HFFc6 (cell line): ENCODE results near the gene SCARF1. TPM values are rescaled to one million over a fixed set of nuclear protein-coding genes. Genes with fewer than 3 reads are reported as not detected.
A peak's percentile ranks its signal among the peaks of the same experiment; 100 is the strongest.
"Not testable (repeated sequence)": the region's sequence is repeated elsewhere in the genome, so short reads cannot be mapped to it uniquely, and the experiment has no call there.

ENCODE experiments used
- DNase-seq: peaks from one replicate; pipeline ENCODE4 v3.0.0-alpha.2; 2018
- H3K27ac Mint-ChIP-seq: 2 replicates; pipeline ENCODE4 v1.8.0; 2020; ENCODE audit warnings: mild to moderate bottlenecking, mixed read lengths
- H3K27me3 Mint-ChIP-seq: 2 replicates; pipeline ENCODE4 v1.8.0; 2021; ENCODE audit warnings: mild to moderate bottlenecking, moderate library complexity, mixed read lengths; ENCODE audit not compliant: insufficient read depth
- H3K36me3 Mint-ChIP-seq: 2 replicates; pipeline ENCODE4 v1.8.0; 2021; ENCODE audit warnings: low read depth, mixed read lengths
- H3K4me1 Mint-ChIP-seq: 2 replicates; pipeline ENCODE4 v1.8.0; 2020; ENCODE audit warnings: low read depth, mixed read lengths
- H3K4me3 Mint-ChIP-seq: 2 replicates; pipeline ENCODE4 v1.8.0; 2020; ENCODE audit warnings: mild to moderate bottlenecking, moderate library complexity, mixed read lengths
- H3K9me3 Mint-ChIP-seq: 2 replicates; pipeline ENCODE4 v1.8.0; 2020; ENCODE audit warnings: mild to moderate bottlenecking, mixed read lengths
- CTCF ChIP-seq: fragments of 200-600 bp; sonication (generic); IDR thresholded peaks from 2 replicates; pipeline ENCODE4 v1.5.0; 2021; ENCODE audit warnings: antibody characterized with exemption, mild to moderate bottlenecking
- total RNA-seq, 6 experiments: library from RNA; stranded (reverse); fragmentation: NEBNext Ultra II Directional; extraction: Animal tissue kit (Norgen Biotek cat#: 25700); gene quantifications; 2 replicates in 1 of 6; 3 replicates in 5 of 6; pipeline ENCODE4 v1.2.3, GENCODE V29; 2021

SCARF1 gene
- total RNA-seq, 6 experiments from 2014 or later, result 0.09 to 0.38 (median 0.21) TPM

GRCh38 chr17:1658100-1658499 lies 12.6 kb upstream of the SCARF1 start:
- H3K36me3 Mint-ChIP-seq, result peaks cover 71% of the 10 kb centered on the region
- no peaks in the 10 kb centered on the region for H3K4me1 Mint-ChIP-seq
- DNase-seq, result no peak
- H3K9me3 Mint-ChIP-seq, result no peaks in the 10 kb centered on the region
- H3K27me3 Mint-ChIP-seq, result peaks cover 2% of the 10 kb centered on the region
- no peak overlapping the region for H3K4me3 Mint-ChIP-seq
- H3K27ac Mint-ChIP-seq, result no peak overlapping the region
- no peak for TF ChIP-seq CTCF

GRCh38 chr17:1653735-1654134 lies 8.2 kb upstream of the SCARF1 start:
- Mint-ChIP-seq H3K27ac (no peak overlapping the region), H3K36me3 (peaks cover 50% of the 10 kb centered on the region), H3K4me1 (peaks cover 7% of the 10 kb centered on the region), H3K27me3 (no peaks in the 10 kb centered on the region; the same call in 1 of the 2 replicates), H3K4me3 (no peak overlapping the region), H3K9me3 (no peaks in the 10 kb centered on the region)
- no peak for TF ChIP-seq CTCF
- no peak for DNase-seq

- H3K9me3 Mint-ChIP-seq, H3K27ac Mint-ChIP-seq, H3K4me3 Mint-ChIP-seq, H3K27me3 Mint-ChIP-seq, DNase-seq, H3K4me1 Mint-ChIP-seq: not testable (repeated sequence)
- peaks cover 41% of the 10 kb centered on the region for H3K36me3 Mint-ChIP-seq
Measured at GRCh38 chr17:1652794-1653193, 7.3 kb upstream of the SCARF1 start.

- peaks cover 12% of the 10 kb centered on the region for H3K4me1 Mint-ChIP-seq
- H3K9me3 Mint-ChIP-seq, result no peaks in the 10 kb centered on the region
- no peak for DNase-seq
- no peak for TF ChIP-seq CTCF
- H3K4me3 Mint-ChIP-seq, result no peak overlapping the region
- no peaks in the 10 kb centered on the region for H3K27me3 Mint-ChIP-seq
- H3K36me3 Mint-ChIP-seq, result peaks cover 32% of the 10 kb centered on the region
- H3K27ac Mint-ChIP-seq, result no peak overlapping the region
Measured at GRCh38 chr17:1651559-1651844, 6.0 kb upstream of the SCARF1 start.

GRCh38 chr17:1650731-1651558 lies 5.4 kb upstream of the SCARF1 start:
- TF ChIP-seq CTCF, result no peak
- no peak for DNase-seq
- no peak overlapping the region for H3K4me3 Mint-ChIP-seq
- no peaks in the 10 kb centered on the region for H3K9me3 Mint-ChIP-seq
- no peaks in the 10 kb centered on the region for H3K27me3 Mint-ChIP-seq
- H3K27ac Mint-ChIP-seq, result no peak overlapping the region
- H3K36me3 Mint-ChIP-seq, result peaks cover 27% of the 10 kb centered on the region
- peaks cover 12% of the 10 kb centered on the region for H3K4me1 Mint-ChIP-seq

GRCh38 chr17:1649844-1650501 lies 4.4 kb upstream of the SCARF1 start, which contains the start of gene RILP:
Gene RILP, minus strand, starts transcription at chr17:1649866. Its CDS starts 62 bp downstream, at chr17:1649804.
- no peaks in the 10 kb centered on the region for H3K27me3 Mint-ChIP-seq
- peak within 1 kb of the TSS; percentile 80 for H3K4me3 Mint-ChIP-seq
- no peak for DNase-seq
- TF ChIP-seq CTCF, result no peak
- peaks cover 12% of the 10 kb centered on the region for H3K4me1 Mint-ChIP-seq
- no peaks in the 10 kb centered on the region for H3K9me3 Mint-ChIP-seq
- peak within 1 kb of the TSS; percentile 64 for H3K27ac Mint-ChIP-seq
- peaks cover 22% of the 10 kb centered on the region for H3K36me3 Mint-ChIP-seq
